LoVo (cell line): ENCODE measurements around the gene TRMU.

Source experiments
- DNase-seq: peaks from one replicate; pipeline ENCODE4 v3.0.0-alpha.2; 2016; ENCODE audit warnings: low spot score

Gene TRMU

DNA sequence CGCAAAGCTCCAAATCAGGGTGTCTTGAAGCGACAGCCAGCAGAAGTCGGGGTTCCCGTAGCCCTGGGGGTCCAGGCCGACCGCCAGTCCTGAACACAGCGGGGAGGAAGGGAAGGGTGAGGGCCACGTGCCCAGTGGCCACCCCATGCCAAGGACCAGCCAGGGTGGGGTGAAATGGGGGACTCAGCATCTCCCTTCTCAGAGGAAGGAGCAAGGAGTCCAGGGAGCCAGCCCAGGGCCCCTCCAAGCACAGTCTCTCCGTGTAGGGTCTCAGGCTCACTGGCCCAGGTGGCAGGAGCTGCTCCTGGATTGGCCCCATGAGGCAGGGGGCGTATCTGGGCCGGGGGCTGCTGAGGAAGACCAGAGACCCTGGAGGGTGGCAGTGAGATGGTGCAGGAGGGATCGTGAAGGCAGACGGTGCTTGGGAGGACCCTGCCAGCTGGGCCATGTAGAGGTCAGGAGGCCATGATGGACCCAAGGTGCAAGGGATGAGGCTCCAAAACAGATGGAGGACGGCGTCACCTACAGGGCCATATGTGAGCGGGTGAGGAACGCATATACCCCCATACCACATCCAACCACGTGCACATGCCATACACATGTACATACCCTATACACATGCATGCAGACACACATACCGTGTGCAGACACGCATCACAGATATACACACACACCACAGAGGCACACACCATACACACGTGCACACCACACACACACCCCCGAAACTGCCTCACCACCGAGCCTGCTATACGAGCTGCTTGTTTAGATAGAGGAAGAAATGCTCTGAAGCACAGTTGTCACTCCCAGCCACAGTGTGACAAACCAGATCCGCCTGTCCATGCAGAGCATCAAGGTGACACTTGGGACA is 34.4 kb downstream of the TRMU start:
- DNase-seq, result no peak

GRCh38 chr22:46370584-46371291 is 35.2 kb downstream of the TRMU start:
- no peak for DNase-seq

GRCh38 chr22:46371623-46372226 is 36.2 kb downstream of the TRMU start:
- no peak for DNase-seq

GRCh38 chr22:46372686-46373085 is 37.2 kb downstream of the TRMU start:
- no peak for DNase-seq

GRCh38 chr22:46373159-46373558 is 37.6 kb downstream of the TRMU start:
- DNase-seq, result no peak

GRCh38 chr22:46373921-46374662 is 38.6 kb downstream of the TRMU start:
- peak; percentile 48 for DNase-seq

DNA sequence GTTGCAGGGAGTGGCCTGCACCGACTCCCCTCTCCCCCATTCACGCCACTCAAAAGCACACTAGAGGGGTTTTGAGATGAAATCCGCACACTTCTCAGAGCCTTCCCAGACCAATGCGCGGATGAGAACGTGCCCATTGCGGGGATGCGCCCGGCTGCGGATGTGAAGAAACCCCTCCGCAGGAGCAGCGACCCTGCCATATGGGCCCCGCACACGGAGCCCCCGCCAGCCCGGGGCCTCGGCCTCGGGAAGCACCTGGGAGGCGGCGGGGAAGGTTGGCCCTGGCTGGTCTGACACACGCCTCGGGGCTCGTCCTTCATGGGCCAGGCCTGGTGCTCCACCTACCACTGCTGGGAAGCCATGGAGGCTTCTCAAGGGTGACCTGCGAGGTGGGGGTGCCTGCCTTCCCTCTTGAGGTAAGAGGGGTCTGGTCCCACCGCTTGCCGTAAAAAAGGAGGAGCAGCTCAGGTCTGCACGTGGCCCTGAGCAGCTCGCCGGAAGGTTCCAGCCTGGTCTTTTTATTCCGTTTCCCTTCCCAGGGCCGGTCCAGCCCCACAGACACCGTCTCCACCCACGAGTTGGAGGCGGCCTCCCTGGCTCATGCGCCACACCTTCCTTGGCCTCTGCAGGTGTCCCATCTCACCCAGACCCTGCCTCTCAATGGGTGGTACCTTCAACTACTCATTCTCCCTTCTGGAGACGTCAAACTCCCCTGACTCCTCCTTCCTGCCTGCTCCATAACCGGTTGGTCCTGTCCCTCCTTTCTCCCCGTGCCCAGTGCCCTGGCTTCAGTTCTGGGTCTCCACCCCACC is 39.4 kb downstream of the TRMU start:
- DNase-seq, result no peak

DNA sequence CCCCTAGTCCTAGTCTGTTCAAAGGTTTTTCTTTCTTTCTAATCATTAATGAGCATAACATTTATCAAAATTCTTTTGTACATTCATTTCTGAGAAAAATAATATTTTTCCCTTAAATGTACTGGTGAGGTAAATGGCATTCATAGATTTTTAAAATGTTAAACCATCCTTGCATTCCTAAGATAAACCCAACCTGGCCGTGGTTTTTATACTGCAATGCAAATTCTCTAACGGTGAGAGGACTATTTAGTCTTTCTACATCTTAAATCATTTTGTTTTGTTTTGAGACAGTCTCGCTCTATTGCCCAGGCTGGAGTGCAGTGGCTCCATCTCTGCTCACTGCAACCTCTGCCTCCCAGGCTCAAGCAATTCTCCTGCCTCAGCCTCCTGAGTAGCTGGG is 40.6 kb downstream of the TRMU start:
- DNase-seq, result no peak

DNA sequence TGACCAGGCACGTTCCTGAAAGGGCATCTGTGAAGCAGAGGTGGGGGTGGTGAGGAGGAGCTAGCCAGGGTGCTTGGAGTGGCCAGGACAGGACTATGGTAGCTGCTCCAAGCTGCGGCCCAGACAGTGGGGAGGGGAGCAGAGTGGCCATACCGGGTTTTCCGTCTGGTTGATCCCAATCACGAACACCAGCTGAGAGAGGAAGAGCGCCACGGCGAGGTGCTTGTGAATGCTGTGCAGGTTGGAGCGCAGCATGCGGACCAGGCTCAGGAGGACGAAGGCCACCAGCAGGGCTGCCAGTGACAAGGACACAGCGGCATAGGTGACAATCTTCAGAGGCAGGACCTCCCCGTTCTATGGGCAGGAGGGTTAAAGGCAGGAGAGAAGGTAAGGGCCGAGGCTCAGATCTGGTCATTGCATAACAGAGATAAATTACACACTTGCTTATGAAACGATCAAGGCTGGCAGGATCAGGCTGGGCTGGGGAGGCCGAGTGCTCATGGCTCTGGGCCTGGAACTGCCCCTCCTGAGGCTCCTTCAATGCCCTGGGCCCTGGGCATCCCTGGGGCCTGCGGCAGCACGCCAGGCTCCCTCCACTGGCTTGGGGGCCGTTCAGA is 41.5 kb downstream of the TRMU start:
- no peak for DNase-seq

DNA sequence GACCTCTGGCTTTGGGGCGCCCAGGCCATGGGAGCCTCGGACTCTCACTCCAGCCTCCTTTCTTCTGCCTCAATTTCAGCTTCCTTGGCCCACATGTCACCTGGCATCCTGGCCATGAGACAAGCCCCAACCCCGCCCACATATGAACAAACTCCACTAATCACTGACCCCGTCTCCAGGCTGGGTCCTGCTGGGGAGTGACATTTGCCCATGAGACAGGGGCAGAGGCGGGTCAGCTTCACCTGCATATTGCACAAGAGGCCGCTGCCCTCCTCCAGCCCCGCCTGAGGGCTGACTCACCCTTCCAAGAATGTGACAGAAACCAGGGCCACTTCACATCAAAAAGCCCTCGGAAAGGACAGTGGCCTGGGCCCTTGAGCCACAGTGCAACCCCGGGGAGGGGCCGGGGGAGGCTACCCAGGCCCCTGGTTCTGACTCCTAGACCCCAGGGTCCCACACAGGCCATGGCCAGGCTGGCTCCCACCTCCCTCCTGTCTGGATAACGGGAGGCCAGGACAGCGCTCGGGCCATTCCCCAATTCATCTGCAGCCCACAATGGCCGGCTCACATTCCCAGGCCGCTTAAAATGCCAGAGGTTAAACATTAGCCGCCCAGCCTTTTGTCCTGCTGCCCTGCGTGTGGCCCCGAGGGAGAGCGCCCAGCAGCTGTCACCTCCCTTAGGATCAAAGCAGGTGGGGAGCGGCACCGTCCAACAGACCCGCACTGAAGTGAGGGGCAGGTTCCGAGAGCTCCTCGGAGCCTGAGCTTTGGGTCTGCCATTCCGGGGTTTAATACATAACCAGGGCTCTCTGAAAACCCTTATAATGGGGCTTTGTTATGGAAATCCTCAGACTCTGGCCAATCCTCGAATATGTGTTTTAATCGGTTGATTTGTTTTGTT is 42.3 kb downstream of the TRMU start:
- peak; percentile 76 for DNase-seq

- DNase-seq, result no peak
Measured at GRCh38 chr22:46378426-46379065, 43.0 kb downstream of the TRMU start.

DNA sequence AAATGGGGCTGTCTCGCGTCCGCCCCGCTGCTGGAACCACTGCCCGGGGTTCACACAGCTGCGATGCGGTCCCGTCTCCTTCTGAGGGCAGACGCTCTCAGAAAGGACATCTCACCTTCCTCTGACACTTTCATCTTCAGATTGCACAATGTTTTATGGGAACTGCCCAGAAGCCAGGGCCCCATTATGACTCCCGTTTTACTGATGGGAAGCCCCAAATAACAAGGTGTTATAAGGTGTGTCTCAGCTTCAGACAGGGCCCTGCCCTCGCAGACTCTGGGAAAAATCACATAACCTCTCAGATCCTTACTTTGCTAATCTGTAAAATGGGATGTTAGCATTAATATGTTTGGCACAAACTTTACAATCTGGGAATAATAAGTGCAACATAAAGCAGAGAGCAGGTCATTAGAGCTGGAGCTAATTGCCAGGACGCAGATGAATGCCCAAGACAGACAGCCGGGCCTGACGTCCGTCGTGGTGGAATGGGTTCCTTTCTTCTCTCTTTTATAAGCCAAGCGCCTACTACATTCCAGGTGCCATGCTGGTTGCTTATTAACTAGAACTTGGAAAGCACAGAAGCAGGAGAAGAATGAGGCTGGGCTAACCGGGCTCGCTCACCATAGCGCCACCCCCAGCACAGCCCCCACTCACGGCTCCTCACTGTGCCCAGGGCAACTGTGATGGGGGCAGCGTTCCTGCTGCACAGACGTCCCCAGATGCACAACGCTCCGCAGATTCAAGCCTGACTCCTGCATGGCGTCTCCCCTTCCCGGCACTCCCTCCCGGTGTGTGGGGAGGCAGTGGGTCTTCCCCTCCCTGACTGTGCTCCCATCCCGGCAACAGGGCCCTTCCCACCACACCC is 43.8 kb downstream of the TRMU start:
- peak; percentile 6 for DNase-seq

GRCh38 chr22:46380069-46380468 is 44.6 kb downstream of the TRMU start:
- DNase-seq, result no peak

DNA sequence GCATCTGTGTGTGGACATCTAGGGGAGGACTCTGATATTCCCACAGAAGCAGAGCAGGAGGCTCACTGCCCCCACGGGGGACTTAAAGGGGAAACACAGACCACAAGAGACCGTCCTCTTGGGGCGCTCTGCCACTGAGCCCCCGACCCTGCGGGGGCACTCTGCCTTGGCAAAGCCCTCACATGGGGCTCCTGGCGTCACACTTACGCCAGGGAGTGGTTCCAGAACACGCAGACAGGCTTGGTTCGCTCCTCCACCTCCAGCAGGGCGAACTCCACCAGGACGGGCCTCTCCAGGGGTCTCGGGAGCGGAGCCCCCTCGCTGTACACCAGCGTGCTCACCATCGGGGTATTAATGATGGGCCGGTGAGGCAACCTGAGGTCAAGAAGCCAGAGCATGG is 45.1 kb downstream of the TRMU start:
- no peak for DNase-seq

DNA sequence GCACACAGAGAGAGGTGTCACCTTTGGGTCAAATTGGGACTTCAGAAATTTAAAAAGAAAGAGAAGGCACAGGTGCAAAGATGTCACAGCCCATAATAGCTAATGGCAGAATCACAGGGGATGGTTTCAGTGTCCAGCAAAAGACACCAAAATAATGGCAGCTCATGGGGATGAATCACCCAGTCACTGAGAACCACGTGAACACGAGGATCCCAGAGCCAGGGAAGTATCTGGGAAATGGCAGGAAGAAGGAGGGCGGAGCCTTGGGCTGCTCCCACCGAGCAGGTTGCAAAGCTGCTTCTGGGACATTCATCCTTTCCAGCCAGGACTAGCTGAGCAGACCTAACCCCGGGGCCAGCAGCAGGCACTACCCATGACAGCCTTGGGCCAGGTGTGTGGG is 45.6 kb downstream of the TRMU start:
- DNase-seq, result no peak

- DNase-seq, result no peak
Measured at GRCh38 chr22:46381731-46382130, 46.2 kb downstream of the TRMU start.

DNA sequence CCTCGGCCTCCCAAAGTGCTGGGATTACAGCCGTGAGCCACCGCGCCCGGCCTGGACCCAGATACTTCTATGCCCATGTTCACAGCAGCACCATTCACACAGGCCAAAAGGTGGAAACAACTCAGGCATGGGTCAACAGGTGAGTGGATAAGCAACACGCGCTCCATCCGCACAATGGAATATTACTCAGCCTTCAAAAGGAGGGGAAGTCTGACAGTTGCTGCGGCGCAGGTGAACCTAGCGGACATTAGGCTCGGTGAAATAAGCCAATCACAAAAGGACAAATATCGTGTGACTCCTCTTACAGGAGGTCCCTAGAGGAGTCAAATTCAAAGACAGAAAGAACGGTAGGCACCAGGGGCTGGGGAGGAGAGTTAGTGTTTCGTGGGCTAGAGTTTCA is 47.0 kb downstream of the TRMU start:
- no peak for DNase-seq

- DNase-seq, result no peak
Measured at GRCh38 chr22:46386312-46386711, 50.8 kb downstream of the TRMU start.

DNA sequence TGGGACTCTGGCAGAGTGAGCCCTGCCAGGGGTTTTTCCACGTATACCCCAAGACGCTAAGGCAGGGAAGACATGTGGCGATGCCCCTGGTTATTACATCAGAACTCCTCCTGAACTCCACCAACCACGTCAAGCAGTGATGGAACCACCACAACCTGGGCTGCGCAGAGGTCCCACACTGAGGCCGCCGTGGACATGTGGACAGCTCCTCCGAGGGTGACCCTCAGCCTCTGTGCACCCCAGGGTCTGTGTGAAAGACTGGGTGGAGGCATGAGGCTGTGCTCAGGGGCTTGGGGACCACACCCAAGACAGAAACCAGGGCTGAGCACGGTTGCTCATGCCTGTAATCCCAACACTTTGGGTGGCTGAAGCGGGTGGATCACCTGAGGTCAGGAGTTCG is 52.2 kb downstream of the TRMU start:
- DNase-seq, result no peak
